ENCODE results near the gene PLXNA4.

GRCh38 chr7:132200141-132200540, 376.1 kb downstream of the PLXNA4 start:
- TF ChIP-seq, protein P1, sequence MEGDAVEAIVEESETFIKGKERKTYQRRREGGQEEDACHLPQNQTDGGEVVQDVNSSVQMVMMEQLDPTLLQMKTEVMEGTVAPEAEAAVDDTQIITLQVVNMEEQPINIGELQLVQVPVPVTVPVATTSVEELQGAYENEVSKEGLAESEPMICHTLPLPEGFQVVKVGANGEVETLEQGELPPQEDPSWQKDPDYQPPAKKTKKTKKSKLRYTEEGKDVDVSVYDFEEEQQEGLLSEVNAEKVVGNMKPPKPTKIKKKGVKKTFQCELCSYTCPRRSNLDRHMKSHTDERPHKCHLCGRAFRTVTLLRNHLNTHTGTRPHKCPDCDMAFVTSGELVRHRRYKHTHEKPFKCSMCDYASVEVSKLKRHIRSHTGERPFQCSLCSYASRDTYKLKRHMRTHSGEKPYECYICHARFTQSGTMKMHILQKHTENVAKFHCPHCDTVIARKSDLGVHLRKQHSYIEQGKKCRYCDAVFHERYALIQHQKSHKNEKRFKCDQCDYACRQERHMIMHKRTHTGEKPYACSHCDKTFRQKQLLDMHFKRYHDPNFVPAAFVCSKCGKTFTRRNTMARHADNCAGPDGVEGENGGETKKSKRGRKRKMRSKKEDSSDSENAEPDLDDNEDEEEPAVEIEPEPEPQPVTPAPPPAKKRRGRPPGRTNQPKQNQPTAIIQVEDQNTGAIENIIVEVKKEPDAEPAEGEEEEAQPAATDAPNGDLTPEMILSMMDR (IDR thresholded peaks at IDR 0.05), result no peak
- no peak for TF ChIP-seq POLR2A (IDR thresholded peaks at IDR 0.05)
